GM23248 (cell line): ENCODE data around the gene THSD4. TPM values are rescaled to one million over a fixed set of nuclear protein-coding genes. Genes with fewer than 3 reads are reported as not detected.
A peak's percentile ranks its signal among the peaks of the same experiment; 100 is the strongest.

Source experiments
- DNase-seq: peaks from one replicate; pipeline ENCODE4 v3.0.0-alpha.2; 2015
- H2AFZ ChIP-seq: fragments of 200-600 bp; sonication (generic); 2 replicates; pipeline ENCODE4 v1.6.1; 2016; ENCODE audit warnings: antibody characterized with exemption
- H3F3A ChIP-seq: fragments of 200-600 bp; sonication (generic); 2 replicates; pipeline ENCODE4 v1.6.1; 2016; ENCODE audit warnings: mild to moderate bottlenecking, antibody characterized with exemption, mixed run types; ENCODE audit not compliant: insufficient read depth
- H3K27ac ChIP-seq: fragments of 200-600 bp; sonication (generic); 2 replicates; pipeline ENCODE4 v1.5.1; 2016; ENCODE audit warnings: mild to moderate bottlenecking
- H3K27me3 ChIP-seq: fragments of 200-600 bp; sonication (generic); replicated peaks from 2 replicates; pipeline ENCODE4 v1.6.1; 2016; ENCODE audit warnings: mild to moderate bottlenecking; ENCODE audit not compliant: insufficient read depth
- H3K36me3 ChIP-seq: fragments of 200-600 bp; sonication (generic); 2 replicates; pipeline ENCODE4 v1.6.1; 2016; ENCODE audit warnings: low read depth, mild to moderate bottlenecking
- H3K4me1 ChIP-seq: fragments of 200-600 bp; sonication (generic); 2 replicates; pipeline ENCODE4 v1.6.1; 2016; ENCODE audit warnings: mild to moderate bottlenecking; ENCODE audit not compliant: insufficient read depth
- H3K4me2 ChIP-seq: fragments of 200-600 bp; sonication (generic); one replicate; pipeline ENCODE4 v1.6.1; 2016; ENCODE audit warnings: mild to moderate bottlenecking; ENCODE audit not compliant: unreplicated experiment
- H3K4me3 ChIP-seq: fragments of 200-600 bp; sonication (generic); 2 replicates; pipeline ENCODE4 v1.5.1; 2016; ENCODE audit warnings: mild to moderate bottlenecking
- H3K79me2 ChIP-seq: fragments of 200-600 bp; sonication (generic); 2 replicates; pipeline ENCODE4 v1.6.1; 2016; ENCODE audit warnings: mild to moderate bottlenecking; ENCODE audit not compliant: insufficient read depth
- H3K9ac ChIP-seq: fragments of 200-600 bp; sonication (generic); 2 replicates; pipeline ENCODE4 v1.6.1; 2016; ENCODE audit warnings: mild to moderate bottlenecking
- H3K9me2 ChIP-seq: fragments of 200-600 bp; sonication (generic); 2 replicates; pipeline ENCODE4 v1.6.1; 2016; ENCODE audit warnings: mixed run types, mild to moderate bottlenecking, moderate library complexity; ENCODE audit not compliant: insufficient read depth
- H3K9me3 ChIP-seq: fragments of 200-600 bp; sonication (generic); one replicate; pipeline ENCODE4 v1.6.1; 2017; ENCODE audit warnings: low read depth
- H4K20me1 ChIP-seq: fragments of 200-600 bp; sonication (generic); 2 replicates; pipeline ENCODE4 v1.6.0; 2016; ENCODE audit not compliant: insufficient read depth
- EZH2 ChIP-seq: fragments of 200-600 bp; sonication (generic); IDR thresholded peaks from 2 replicates; pipeline ENCODE4 v1.6.1; 2018; ENCODE audit warnings: antibody characterized with exemption, mild to moderate bottlenecking; ENCODE audit not compliant: insufficient read depth, poor library complexity, severe bottlenecking
- EZH2phosphoT487 ChIP-seq: fragments of 200-600 bp; sonication (generic); IDR thresholded peaks from 2 replicates; pipeline ENCODE4 v1.6.1; 2018; ENCODE audit warnings: antibody characterized with exemption, moderate library complexity, mild to moderate bottlenecking, low read depth; ENCODE audit not compliant: insufficient read depth
- WGBS, 2 experiments: methylation state at CpG; one replicate each; pipeline ENCODE4 v1.1.6; 2015 to 2017; ENCODE audit warnings: low lambda C conversion rate in 2 of 2, low coverage in 1 of 2; ENCODE audit errors: missing lambda C conversion rate in 2 of 2; 5-methylcytosine and 5-hydroxymethylcytosine counted together
- in situ Hi-C: fragments of 300-500 bp; cut with MboI; formaldehyde crosslinking; loops from 2 replicates; pipeline ENCODE4 v1.15.0; 2020
- polyA plus RNA-seq: library from polyadenylated mRNA; unstranded; fragments of >200 nt; fragmentation: Nextera tagmentation; extraction: Ambion mirVana; gene quantifications from 2 replicates; pipeline ENCODE4 v1.2.1, GENCODE V29; 2016
- total RNA-seq: library from RNA; depleted of rRNA; stranded (reverse); fragments of >200 nt; shearing (Covaris generic); gene quantifications from 2 replicates; pipeline ENCODE4 v1.2.3, GENCODE V29; 2014

The THSD4 gene
- total and polyA plus RNA-seq, 2 experiments from 2014 or later, result 14.2 to 58.9 TPM

- in situ Hi-C loops, result no loop called here
- Histone ChIP-seq H3K9me3 (no peaks in the 10 kb centered on the region), H3K4me1 (peaks cover 21% of the 10 kb centered on the region), H3K4me2 (no peak overlapping the region), H3K27me3 (no peaks in the 10 kb centered on the region), H3K79me2 (peaks cover 34% of the 10 kb centered on the region), H3K9ac (no peak overlapping the region), H4K20me1 (no peaks in the 10 kb centered on the region), H2AFZ (no peak overlapping the region), H3K9me2 (no peaks in the 10 kb centered on the region), H3F3A (peaks cover 15% of the 10 kb centered on the region), H3K4me3 (no peak overlapping the region), H3K36me3 (peaks cover 3% of the 10 kb centered on the region; the same call in 1 of the 2 replicates), H3K27ac (no peak overlapping the region)
- WGBS, 2 experiments, result 49 to 51% methylated on average over 4 of the region's 4 CpGs
- TF ChIP-seq EZH2, result no peak
- no peak for TF ChIP-seq EZH2phosphoT487
- no peak for DNase-seq
These were observed 31.3 kb downstream of the THSD4 start for GRCh38 chr15:71146580-71146982.

GRCh38 chr15:71148048-71148447 is 32.8 kb downstream of the THSD4 start:
- in situ Hi-C loops, result no loop called here
- WGBS, 2 experiments, result 90 to 93% methylated on average over 6 of the region's 6 CpGs

GRCh38 chr15:71149646-71150557 is 34.6 kb downstream of the THSD4 start:
- no peak overlapping the region for H2AFZ ChIP-seq
- peaks cover 28% of the 10 kb centered on the region; the same call in 1 of the 2 replicates for H3K79me2 ChIP-seq
- WGBS, 2 experiments, result 70% methylated on average over 7 of the region's 7 CpGs
- H3F3A ChIP-seq, result peaks cover 19% of the 10 kb centered on the region
- peaks cover 37% of the 10 kb centered on the region for H3K4me1 ChIP-seq
- in situ Hi-C loops, result no loop called here
- H3K9me3 ChIP-seq, result no peaks in the 10 kb centered on the region
- H4K20me1 ChIP-seq, result no peaks in the 10 kb centered on the region
- no peaks in the 10 kb centered on the region for H3K27me3 ChIP-seq
- TF ChIP-seq EZH2phosphoT487, result no peak
- TF ChIP-seq EZH2, result no peak
- H3K36me3 ChIP-seq, result peaks cover 3% of the 10 kb centered on the region; the same call in 1 of the 2 replicates
- no peak overlapping the region for H3K27ac ChIP-seq
- no peak overlapping the region for H3K9ac ChIP-seq
- peak overlapping the region; percentile 45 for H3K4me2 ChIP-seq
- H3K9me2 ChIP-seq, result no peaks in the 10 kb centered on the region
- no peak overlapping the region for H3K4me3 ChIP-seq
- DNase-seq, result no peak

More at GRCh38 chr15:71148048-71148447, 32.8 kb downstream of the THSD4 start:
- H3F3A ChIP-seq, result peaks cover 19% of the 10 kb centered on the region
- peaks cover 25% of the 10 kb centered on the region for H3K4me1 ChIP-seq
- H3K27ac ChIP-seq, result no peak overlapping the region
- H3K9me2 ChIP-seq, result no peaks in the 10 kb centered on the region
- no peak overlapping the region for H3K9ac ChIP-seq
- H3K27me3 ChIP-seq, result no peaks in the 10 kb centered on the region
- no peak overlapping the region for H2AFZ ChIP-seq
- H3K9me3 ChIP-seq, result no peaks in the 10 kb centered on the region
- peaks cover 28% of the 10 kb centered on the region; the same call in 1 of the 2 replicates for H3K79me2 ChIP-seq
- H3K4me2 ChIP-seq, result no peak overlapping the region
- peaks cover 3% of the 10 kb centered on the region; the same call in 1 of the 2 replicates for H3K36me3 ChIP-seq
- TF ChIP-seq EZH2phosphoT487 (no peak), EZH2 (no peak)
- no peak overlapping the region for H3K4me3 ChIP-seq
- no peaks in the 10 kb centered on the region for H4K20me1 ChIP-seq
- DNase-seq, result no peak

GRCh38 chr15:71151081-71151480 is 35.8 kb downstream of the THSD4 start:
- in situ Hi-C loops, result no loop called here
- Histone ChIP-seq H4K20me1 (no peaks in the 10 kb centered on the region), H3K4me2 (peak overlapping the region; percentile 45)

More at GRCh38 chr15:71151081-71151480, 35.8 kb downstream of the THSD4 start:
- H3K9ac ChIP-seq, result peak overlapping the region; percentile 15; the same call in 1 of the 2 replicates
- H3K4me3 ChIP-seq, result no peak overlapping the region
- no peaks in the 10 kb centered on the region for H3K9me3 ChIP-seq
- no peaks in the 10 kb centered on the region for H3K9me2 ChIP-seq
- H2AFZ ChIP-seq, result no peak overlapping the region
- H3K4me1 ChIP-seq, result peaks cover 39% of the 10 kb centered on the region
- DNase-seq, result peak; percentile 70
- no peaks in the 10 kb centered on the region for H3K27me3 ChIP-seq
- TF ChIP-seq EZH2phosphoT487 (no peak), EZH2 (no peak)
- peaks cover 20% of the 10 kb centered on the region; the same call in 1 of the 2 replicates for H3K79me2 ChIP-seq
- H3K36me3 ChIP-seq, result peaks cover 3% of the 10 kb centered on the region; the same call in 1 of the 2 replicates
- whole genome bisulfite sequencing, 2 experiments, result 7 to 18% methylated on average over 2 of the region's 2 CpGs
- peak overlapping the region; percentile 37 for H3K27ac ChIP-seq
- peaks cover 19% of the 10 kb centered on the region for H3F3A ChIP-seq
